ENCODE data around the gene ERBB4. TPM values are rescaled to one million over a fixed set of nuclear protein-coding genes. Genes with fewer than 3 reads are reported as not detected.

Gene ERBB4
- total RNA-seq, 2 experiments from 2014 or later, result not detected

GRCh38 chr2:212385241-212385640 is 153.4 kb downstream of the ERBB4 start:
- TF ChIP-seq CTCF (IDR thresholded peaks at IDR 0.05), result no peak
- Histone ChIP-seq H3K4me3 (ENCODE audit: low read length) (no peak overlapping the region), H3K27ac (ENCODE audit: low read depth in 1 of 2, low read length in 2 of 2) (no peak overlapping the region), H3K36me3 (ENCODE audit: insufficient read depth, low read length) (no peaks in the 10 kb centered on the region), H3K4me1 (ENCODE audit: insufficient read depth, low read length) (no peaks in the 10 kb centered on the region), H3K9me3 (ENCODE audit: control insufficient read depth in 1 of 2, insufficient read depth in 1 of 2, low read length in 2 of 2) (no peaks in the 10 kb centered on the region), H3K27me3 (ENCODE audit: control insufficient read depth in 1 of 2, insufficient read depth in 2 of 2, low read length in 2 of 2) (no peaks in the 10 kb centered on the region)
- ATAC-seq (ENCODE audit: poor library complexity) (no peak), DNase-seq (no peak)
- intact Hi-C loops (cut with DNase I, micrococcal nuclease), result no loop called here
- H3K27ac Mint-ChIP-seq, result no peak overlapping the region
- ChIA-PET POLR2A (no interaction called here), CTCF (no interaction called here)
- H3K27me3 Mint-ChIP-seq, result no peaks in the 10 kb centered on the region
- H3K4me1 Mint-ChIP-seq (ENCODE audit: low read depth), result no peaks in the 10 kb centered on the region
- no peak overlapping the region for H3K4me3 Mint-ChIP-seq
- no peaks in the 10 kb centered on the region for H3K9me3 Mint-ChIP-seq
- no peaks in the 10 kb centered on the region for H3K36me3 Mint-ChIP-seq (ENCODE audit: low read depth)

- intact Hi-C loops (cut with DNase I, micrococcal nuclease), result no loop called here
- no peak overlapping the region for H3K4me3 Mint-ChIP-seq
- no peaks in the 10 kb centered on the region for H3K4me1 Mint-ChIP-seq (ENCODE audit: low read depth)
- no peaks in the 10 kb centered on the region for H3K36me3 Mint-ChIP-seq (ENCODE audit: low read depth)
- H3K9me3 ChIP-seq (ENCODE audit: control insufficient read depth in 1 of 2, insufficient read depth in 1 of 2, low read length in 2 of 2), result no peaks in the 10 kb centered on the region
- ATAC-seq (ENCODE audit: poor library complexity) (no peak), DNase-seq (no peak)
- H3K27ac Mint-ChIP-seq, result no peak overlapping the region
- no peaks in the 10 kb centered on the region for H3K9me3 Mint-ChIP-seq
- no peak overlapping the region for H3K4me3 ChIP-seq (ENCODE audit: low read length)
- no peaks in the 10 kb centered on the region for H3K4me1 ChIP-seq (ENCODE audit: insufficient read depth, low read length)
- H3K36me3 ChIP-seq (ENCODE audit: insufficient read depth, low read length), result no peaks in the 10 kb centered on the region
- no peaks in the 10 kb centered on the region for H3K27me3 Mint-ChIP-seq
- H3K27me3 ChIP-seq (ENCODE audit: control insufficient read depth in 1 of 2, insufficient read depth in 2 of 2, low read length in 2 of 2), result no peaks in the 10 kb centered on the region
- no peak for TF ChIP-seq CTCF (IDR thresholded peaks at IDR 0.05)
- ChIA-PET CTCF (no interaction called here), POLR2A (no interaction called here)
- H3K27ac ChIP-seq (ENCODE audit: low read depth in 1 of 2, low read length in 2 of 2), result no peak overlapping the region
Observed at GRCh38 chr2:212384027-212384426, 154.6 kb downstream of the ERBB4 start.

GRCh38 chr2:212381428-212382102 is 157.0 kb downstream of the ERBB4 start:
- no peak for ATAC-seq (ENCODE audit: poor library complexity)
- intact Hi-C loops (cut with DNase I, micrococcal nuclease), result no loop called here
- H3K9me3 Mint-ChIP-seq, result no peaks in the 10 kb centered on the region

More at GRCh38 chr2:212381428-212382102, 157.0 kb downstream of the ERBB4 start:
- Mint-ChIP-seq H3K27ac (no peak overlapping the region), H3K27me3 (no peaks in the 10 kb centered on the region), H3K36me3 (ENCODE audit: low read depth) (no peaks in the 10 kb centered on the region), H3K4me3 (no peak overlapping the region), H3K4me1 (ENCODE audit: low read depth) (no peaks in the 10 kb centered on the region)
- Histone ChIP-seq H3K27ac (ENCODE audit: low read depth in 1 of 2, low read length in 2 of 2) (no peak overlapping the region), H3K36me3 (ENCODE audit: insufficient read depth, low read length) (no peaks in the 10 kb centered on the region), H3K27me3 (ENCODE audit: control insufficient read depth in 1 of 2, insufficient read depth in 2 of 2, low read length in 2 of 2) (no peaks in the 10 kb centered on the region), H3K9me3 (ENCODE audit: control insufficient read depth in 1 of 2, insufficient read depth in 1 of 2, low read length in 2 of 2) (no peaks in the 10 kb centered on the region), H3K4me1 (ENCODE audit: insufficient read depth, low read length) (no peaks in the 10 kb centered on the region), H3K4me3 (ENCODE audit: low read length) (no peak overlapping the region)
- ChIA-PET CTCF (no interaction called here), POLR2A (no interaction called here)
- no peak for TF ChIP-seq CTCF (IDR thresholded peaks at IDR 0.05)
- DNase-seq, result no peak

All from CD4-positive, alpha-beta T cell (primary cell).